Coronary artery (tissue), 2 donors: Measurements from ENCODE around the gene KRTAP4-4.
"Not testable (repeated sequence)": the region's sequence is repeated elsewhere in the genome, so short reads cannot be mapped to it uniquely, and the experiment has no call there.

Experiments
- DNase-seq: peaks from one replicate; pipeline ENCODE4 v3.0.0-alpha.2; 2017; ENCODE audit warnings: low spot score
- H3K27ac ChIP-seq, 2 donors: fragments of 200-600 bp; sonication (generic); one replicate each; pipeline ENCODE4 v1.5.1; 2016 to 2019
- H3K4me3 ChIP-seq: fragments of 200-600 bp; sonication (generic); 2 replicates; pipeline ENCODE4 v1.5.1; 2016; ENCODE audit warnings: mild to moderate bottlenecking, moderate library complexity
- CTCF ChIP-seq: fragments of 200-600 bp; sonication (generic); IDR thresholded peaks from one replicate; pipeline ENCODE4 v1.5.1; 2019; ENCODE audit warnings: antibody characterized with exemption

KRTAP4-4 gene

GRCh38 chr17:41118721-41119120, 41.8 kb downstream of the KRTAP4-4 start:
- no peak overlapping the region for H3K27ac ChIP-seq
- DNase-seq, result no peak
- no peak overlapping the region for H3K4me3 ChIP-seq
- no peak for TF ChIP-seq CTCF

- not testable (repeated sequence) for H3K27ac ChIP-seq, H3K4me3 ChIP-seq
These were observed 42.6 kb downstream of the KRTAP4-4 start, which contains the start of gene KRTAP4-11 for GRCh38 chr17:41117846-41118386. Gene KRTAP4-11 (minus strand): TSS chr17:41118373. CDS start chr17:41118315, 58 bp downstream.

DNA sequence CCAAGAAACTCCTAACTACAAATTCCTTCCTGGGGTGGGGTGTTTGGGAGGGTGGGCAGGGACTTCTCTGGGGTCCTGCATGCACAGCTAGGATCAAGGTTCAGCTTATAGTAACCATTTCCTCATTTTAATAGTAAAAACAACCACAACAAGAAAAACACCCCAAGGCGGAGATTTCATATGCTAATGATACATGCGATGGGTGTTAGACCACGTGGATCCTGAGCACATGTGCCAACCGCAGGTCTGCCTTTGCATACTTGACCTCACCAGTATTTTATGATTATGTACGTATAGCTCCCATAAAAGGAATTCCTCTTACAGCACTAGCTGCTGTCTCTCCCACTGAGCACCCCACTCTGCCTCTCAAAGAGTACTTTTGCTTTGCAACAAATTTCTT, 44.3 kb downstream of the KRTAP4-4 start:
- TF ChIP-seq CTCF, result no peak
- Histone ChIP-seq H3K4me3 (no peak overlapping the region), H3K27ac (no peak overlapping the region)
- DNase-seq, result no peak

More at GRCh38 chr17:41117846-41118386, 42.6 kb downstream of the KRTAP4-4 start, which contains the start of gene KRTAP4-11:
- DNase-seq, result not testable (repeated sequence)

GRCh38 chr17:41111151-41111885, 49.2 kb downstream of the KRTAP4-4 start:
- no peak for TF ChIP-seq CTCF
- DNase-seq, result no peak
- H3K4me3 ChIP-seq, result no peak overlapping the region
- H3K27ac ChIP-seq, result no peak overlapping the region
